22Rv1 (cell line): ENCODE data around the gene SLCO3A1.

Source experiments
- ZFX ChIP-seq: fragments of 450-650 bp; IDR thresholded peaks from 2 replicates; pipeline ENCODE4 v1.6.1; 2017; ENCODE audit warnings: antibody characterized with exemption, borderline replicate concordance
- TF ChIP-seq, protein P1 (sequence below): fragments of 450-650 bp; IDR thresholded peaks from 2 replicates; pipeline ENCODE4 v1.5.1; 2017; ENCODE audit warnings: mild to moderate bottlenecking

DNA sequence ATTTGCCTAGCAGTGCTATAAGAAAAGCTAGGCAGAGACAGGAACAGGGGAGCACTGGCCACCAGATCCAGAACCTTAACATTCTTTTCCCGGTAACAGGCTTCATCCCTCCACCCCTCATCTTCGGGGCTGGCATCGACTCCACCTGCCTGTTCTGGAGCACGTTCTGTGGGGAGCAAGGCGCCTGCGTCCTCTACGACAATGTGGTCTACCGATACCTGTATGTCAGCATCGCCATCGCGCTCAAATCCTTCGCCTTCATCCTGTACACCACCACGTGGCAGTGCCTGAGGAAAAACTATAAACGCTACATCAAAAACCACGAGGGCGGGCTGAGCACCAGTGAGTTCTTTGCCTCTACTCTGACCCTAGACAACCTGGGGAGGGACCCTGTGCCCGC is 309.1 kb downstream of the SLCO3A1 start:
- TF ChIP-seq, protein P1, sequence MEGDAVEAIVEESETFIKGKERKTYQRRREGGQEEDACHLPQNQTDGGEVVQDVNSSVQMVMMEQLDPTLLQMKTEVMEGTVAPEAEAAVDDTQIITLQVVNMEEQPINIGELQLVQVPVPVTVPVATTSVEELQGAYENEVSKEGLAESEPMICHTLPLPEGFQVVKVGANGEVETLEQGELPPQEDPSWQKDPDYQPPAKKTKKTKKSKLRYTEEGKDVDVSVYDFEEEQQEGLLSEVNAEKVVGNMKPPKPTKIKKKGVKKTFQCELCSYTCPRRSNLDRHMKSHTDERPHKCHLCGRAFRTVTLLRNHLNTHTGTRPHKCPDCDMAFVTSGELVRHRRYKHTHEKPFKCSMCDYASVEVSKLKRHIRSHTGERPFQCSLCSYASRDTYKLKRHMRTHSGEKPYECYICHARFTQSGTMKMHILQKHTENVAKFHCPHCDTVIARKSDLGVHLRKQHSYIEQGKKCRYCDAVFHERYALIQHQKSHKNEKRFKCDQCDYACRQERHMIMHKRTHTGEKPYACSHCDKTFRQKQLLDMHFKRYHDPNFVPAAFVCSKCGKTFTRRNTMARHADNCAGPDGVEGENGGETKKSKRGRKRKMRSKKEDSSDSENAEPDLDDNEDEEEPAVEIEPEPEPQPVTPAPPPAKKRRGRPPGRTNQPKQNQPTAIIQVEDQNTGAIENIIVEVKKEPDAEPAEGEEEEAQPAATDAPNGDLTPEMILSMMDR, result no peak
- no peak for TF ChIP-seq ZFX
